GM12891 (cell line): ENCODE results near the gene COX8A.

Source experiments
- DNase-seq: peaks from one replicate; pipeline ENCODE4 v3.0.0; 2011; ENCODE audit warnings: low spot score; ENCODE audit not compliant: insufficient read length
- FAIRE-seq: peaks from 2 replicates; lab custom pipeline; 2011; peaks lifted over from hg19 to GRCh38; lab: Jason Lieb, UNC
- PAX5 ChIP-seq: IDR thresholded peaks from 2 replicates; pipeline ENCODE4 v1.6.1; 2011; ENCODE audit warnings: low read length, moderate library complexity, mild to moderate bottlenecking; ENCODE audit not compliant: insufficient read depth, severe bottlenecking
- POLR2A ChIP-seq: IDR thresholded peaks from 2 replicates; pipeline ENCODE4 v1.6.1; 2011; ENCODE audit warnings: low read depth, low read length, control low read depth
- POLR2AphosphoS5 ChIP-seq: IDR thresholded peaks from 2 replicates; pipeline ENCODE4 v1.6.1; 2011; ENCODE audit warnings: low read depth, low read length, control low read depth
- POU2F2 ChIP-seq: IDR thresholded peaks from 2 replicates; pipeline ENCODE4 v1.6.1; 2011; ENCODE audit warnings: low read depth, mild to moderate bottlenecking, control low read depth, low read length, moderate library complexity
- SPI1 ChIP-seq: IDR thresholded peaks from 2 replicates; pipeline ENCODE4 v1.6.1; 2011; ENCODE audit warnings: low read depth, low read length, control low read depth
- TAF1 ChIP-seq: IDR thresholded peaks from 2 replicates; pipeline ENCODE4 v1.6.1; 2011; ENCODE audit warnings: low read depth, low read length, control low read depth

COX8A gene

DNA sequence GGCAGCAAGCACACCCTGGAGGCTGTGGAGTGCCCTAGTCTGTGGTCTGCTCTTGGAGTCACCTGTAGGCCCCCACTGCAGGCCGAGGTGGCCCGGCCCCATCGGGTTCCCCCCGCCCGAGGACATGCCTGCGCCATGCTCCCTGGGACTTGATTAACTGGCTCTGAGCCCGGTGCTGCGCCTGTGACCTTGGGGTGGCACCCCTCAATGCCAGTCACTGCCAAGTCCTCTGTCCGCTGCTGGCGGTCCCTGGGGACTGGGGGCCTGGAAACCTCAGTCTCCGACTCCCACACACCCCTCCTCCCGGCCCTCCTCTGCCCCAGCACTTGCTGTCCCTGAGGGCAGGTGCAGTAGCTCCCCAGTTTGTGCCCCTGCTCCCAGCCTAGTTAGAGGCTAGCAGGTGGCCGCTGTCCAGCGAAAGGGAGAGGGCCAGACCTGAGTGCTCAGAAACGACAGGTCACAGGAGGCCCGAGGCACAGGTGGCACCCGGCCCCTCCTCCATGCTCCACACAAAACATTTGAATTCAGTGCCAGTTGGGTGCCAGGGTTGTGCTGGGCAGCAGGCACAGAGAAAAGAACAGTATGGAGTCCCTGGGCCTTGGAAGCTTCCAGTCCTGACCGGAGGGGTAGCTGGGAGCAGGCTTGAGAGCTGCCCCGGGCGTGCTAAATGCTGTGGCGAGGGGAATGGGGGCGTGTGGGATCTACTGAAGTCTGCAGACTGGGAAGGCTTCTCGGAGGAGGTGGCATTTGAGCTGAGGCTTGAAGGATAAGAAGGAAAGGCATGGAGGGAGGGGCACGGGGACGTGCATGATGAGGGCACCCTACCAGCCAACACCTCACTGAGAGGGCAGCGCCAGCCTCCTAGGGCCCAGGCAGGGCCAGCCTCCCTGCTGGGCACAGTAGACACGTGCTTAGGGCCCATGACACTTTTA is 45.0 kb downstream of the COX8A start:
- TF ChIP-seq PAX5: no peak
- no peak for TF ChIP-seq POU2F2
- TF ChIP-seq POLR2AphosphoS5: no peak
- TF ChIP-seq TAF1: no peak
- no peak for TF ChIP-seq POLR2A
- no peak for TF ChIP-seq SPI1
- DNase-seq: no peak

DNA sequence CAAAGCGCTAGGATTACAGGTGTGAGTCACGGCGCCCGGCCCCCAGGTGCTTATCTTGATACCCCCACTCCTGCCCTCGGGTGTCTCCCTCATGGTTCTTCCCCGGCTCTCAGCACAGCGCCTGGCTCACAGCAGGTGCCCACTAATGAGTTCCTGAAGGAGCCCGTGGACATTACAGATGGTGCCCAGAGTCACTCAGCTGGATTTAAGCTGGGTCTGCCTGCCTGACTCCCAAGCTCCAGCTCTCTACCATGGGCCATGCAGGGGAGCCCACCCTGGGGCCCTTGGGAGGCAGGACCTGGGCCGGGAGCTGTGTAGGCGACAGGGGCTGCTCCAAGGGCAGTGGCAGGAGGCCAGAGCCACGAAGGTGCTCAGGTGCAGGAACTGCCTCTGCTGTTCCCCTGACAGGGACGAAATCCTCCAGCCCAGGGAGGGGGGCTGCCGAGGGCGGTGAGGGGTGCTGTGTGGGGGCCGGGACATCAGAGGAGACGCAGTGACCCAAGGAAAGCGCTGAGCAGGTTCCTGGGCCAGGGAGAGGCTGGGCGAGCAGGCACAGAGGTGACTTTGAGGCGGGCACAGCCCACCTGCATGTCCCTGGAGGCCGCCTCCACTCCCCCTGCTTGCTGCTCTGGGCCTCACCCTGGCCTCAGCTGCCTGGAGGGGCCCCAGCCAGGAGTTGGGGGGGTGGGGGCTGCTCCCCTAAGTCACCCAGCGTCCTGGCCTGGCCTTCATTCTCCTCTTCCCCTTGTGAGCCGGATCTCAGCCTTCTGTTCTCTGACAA is 46.7 kb downstream of the COX8A start:
- TF ChIP-seq POLR2A (no peak), TAF1 (no peak), POU2F2 (no peak), PAX5 (no peak)

More for the DNA sequence above, 45.0 kb downstream of the COX8A start:
- no peak for FAIRE-seq

DNA sequence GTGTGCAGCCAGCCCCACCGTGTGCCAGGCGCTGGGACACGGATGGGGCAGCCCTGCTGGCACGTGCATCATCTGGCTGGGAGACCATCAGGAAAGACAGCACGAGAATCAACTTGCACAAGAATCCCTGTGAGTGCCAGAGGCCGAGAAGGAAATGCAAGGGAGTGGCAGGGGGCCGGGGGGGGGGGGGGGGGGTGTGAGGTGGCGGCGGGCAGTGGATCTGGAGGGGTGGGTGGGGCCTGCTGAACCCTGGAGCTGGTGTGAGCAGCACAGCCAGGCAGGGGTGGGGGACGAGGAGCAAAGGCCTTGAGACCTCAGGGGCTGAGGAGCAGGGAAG is 47.3 kb downstream of the COX8A start:
- FAIRE-seq (no peak), DNase-seq (no peak)
- no peak for TF ChIP-seq SPI1
- no peak for TF ChIP-seq POLR2A
- TF ChIP-seq POU2F2: no peak
- TF ChIP-seq POLR2AphosphoS5: no peak
- TF ChIP-seq TAF1: no peak
- no peak for TF ChIP-seq PAX5

More for the DNA sequence above, 46.7 kb downstream of the COX8A start:
- DNase-seq: no peak
- FAIRE-seq: no peak

DNA sequence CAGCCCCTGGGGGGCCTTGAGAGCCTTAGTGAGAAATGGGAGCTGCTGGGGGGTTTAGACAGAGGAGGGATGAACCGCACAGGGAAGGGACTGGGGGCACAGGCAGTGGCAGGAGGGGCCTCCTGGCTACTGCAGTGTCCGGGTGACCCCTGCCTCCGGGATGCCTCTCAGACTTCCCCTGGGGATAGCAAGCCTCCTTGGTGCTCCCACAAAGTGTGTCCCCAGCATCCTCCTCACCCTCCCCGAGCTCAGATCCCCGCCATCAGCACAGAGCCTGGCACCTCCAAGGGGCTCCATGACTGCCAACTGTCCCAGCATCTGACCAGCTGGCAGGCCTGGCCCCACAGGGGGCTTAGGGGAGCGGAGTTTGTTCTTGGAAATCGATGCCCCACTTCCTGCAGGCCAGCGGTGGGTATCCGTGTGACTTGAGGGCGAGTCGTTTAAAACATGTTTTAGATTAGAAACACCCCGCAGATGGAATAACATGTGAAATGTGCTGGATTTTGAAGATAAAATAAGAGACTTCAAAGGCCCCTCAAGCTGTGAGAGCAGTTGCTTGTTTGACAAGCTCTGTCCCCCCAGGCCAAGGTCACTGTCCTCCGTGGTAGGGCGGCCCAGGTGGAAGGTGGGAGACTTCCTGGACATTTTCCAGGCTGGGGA is 47.8 kb downstream of the COX8A start:
- DNase-seq: no peak
- no peak for TF ChIP-seq SPI1
- no peak for TF ChIP-seq POLR2AphosphoS5
- TF ChIP-seq POU2F2: no peak
- TF ChIP-seq PAX5: no peak
- TF ChIP-seq POLR2A: no peak
- no peak for FAIRE-seq

DNA sequence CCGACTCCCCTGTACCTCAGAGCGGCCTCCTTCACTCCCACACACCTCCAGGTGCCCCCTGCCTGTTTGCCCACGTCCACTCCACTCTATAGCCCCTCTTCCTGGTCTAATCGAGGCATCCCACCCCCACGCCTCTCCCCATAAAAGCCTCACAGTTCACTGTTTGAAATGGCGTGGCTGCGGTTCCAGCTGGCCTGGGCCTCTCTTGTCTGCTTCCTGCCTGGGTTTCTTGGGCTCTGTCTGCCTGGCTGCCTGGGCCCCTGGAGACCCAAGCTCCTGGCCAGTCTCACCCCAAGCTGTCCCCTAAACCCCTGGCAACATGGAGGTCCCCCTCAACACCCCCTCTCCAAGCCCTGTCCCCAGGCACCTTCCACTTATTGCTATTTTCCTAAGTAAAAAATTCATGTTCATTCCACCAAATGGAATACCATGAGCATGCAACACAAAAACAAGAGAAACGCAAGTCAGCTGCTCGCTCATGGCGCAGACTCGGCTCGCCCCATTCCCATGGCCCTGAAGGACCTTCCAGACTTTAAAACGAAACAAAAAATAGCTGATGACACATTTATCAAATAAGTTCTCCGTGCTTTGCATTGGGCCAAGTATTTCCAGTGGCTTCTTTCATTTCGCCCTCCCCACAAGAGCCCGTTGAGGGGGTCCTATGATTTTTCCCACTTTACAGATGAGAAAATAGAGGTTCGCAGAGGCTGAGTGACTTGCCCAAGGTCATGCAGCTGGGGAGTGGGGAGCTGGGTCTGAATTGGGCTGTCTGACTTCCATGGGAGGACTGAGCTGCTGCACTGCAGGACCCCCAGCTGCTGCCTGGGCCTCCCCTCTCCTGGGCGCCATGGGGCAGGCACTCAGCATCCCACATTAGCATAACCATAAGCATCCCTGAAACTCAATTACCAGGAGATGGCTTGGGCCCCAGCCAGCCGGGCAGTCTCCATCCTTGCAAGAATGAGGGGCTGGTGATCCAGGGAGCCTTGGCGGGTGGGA is 49.6 kb downstream of the COX8A start:
- no peak for DNase-seq
- TF ChIP-seq POU2F2 (no peak), POLR2AphosphoS5 (no peak), TAF1 (no peak)
- no peak for FAIRE-seq

DNA sequence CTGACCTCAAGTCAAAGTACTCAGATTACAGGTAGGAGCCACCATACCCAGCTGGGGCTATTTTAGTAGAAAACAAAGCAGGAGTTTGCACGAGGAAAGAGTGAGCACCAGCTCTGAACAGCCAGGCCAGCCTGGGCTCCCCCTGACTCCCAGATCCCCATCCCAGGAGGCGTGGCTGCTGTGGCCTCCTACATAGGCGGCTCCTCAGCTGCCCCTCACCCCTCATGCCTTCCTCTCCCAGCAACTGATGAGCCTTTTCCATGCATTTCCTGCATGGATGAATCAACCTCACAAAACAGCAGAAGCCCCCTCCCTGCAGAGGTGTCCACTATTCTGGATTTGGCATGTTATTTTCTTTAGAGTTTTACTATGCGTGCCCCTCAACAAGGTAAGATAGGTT is 50.8 kb downstream of the COX8A start:
- TF ChIP-seq TAF1: no peak
- no peak for TF ChIP-seq POLR2AphosphoS5
- no peak for TF ChIP-seq POU2F2
- TF ChIP-seq PAX5: no peak
- TF ChIP-seq SPI1: no peak
- FAIRE-seq (no peak), DNase-seq (no peak)
